ENCODE results near the gene P2RY6.

Gene P2RY6

DNA sequence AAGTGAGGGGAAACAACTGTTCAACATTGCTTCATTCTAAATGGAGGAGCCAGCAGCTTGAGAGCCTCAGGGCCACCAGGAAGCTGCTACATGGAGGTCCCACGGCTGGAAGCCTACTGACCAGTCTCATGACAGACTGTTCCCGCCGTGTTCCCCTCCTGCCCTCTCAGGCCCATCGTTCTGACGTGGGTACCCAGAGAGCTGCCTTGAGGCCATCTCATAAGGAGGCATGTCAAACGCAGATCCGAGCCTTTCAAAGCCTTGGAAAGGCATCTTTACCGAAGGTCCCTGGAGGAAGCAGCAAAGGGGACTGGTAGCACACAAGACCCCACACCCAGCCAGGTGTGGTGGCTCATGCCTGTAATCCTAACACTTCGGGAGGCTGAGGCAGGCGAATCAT lies 27.6 kb downstream of the P2RY6 start:
- DNase-seq = no peak

DNA sequence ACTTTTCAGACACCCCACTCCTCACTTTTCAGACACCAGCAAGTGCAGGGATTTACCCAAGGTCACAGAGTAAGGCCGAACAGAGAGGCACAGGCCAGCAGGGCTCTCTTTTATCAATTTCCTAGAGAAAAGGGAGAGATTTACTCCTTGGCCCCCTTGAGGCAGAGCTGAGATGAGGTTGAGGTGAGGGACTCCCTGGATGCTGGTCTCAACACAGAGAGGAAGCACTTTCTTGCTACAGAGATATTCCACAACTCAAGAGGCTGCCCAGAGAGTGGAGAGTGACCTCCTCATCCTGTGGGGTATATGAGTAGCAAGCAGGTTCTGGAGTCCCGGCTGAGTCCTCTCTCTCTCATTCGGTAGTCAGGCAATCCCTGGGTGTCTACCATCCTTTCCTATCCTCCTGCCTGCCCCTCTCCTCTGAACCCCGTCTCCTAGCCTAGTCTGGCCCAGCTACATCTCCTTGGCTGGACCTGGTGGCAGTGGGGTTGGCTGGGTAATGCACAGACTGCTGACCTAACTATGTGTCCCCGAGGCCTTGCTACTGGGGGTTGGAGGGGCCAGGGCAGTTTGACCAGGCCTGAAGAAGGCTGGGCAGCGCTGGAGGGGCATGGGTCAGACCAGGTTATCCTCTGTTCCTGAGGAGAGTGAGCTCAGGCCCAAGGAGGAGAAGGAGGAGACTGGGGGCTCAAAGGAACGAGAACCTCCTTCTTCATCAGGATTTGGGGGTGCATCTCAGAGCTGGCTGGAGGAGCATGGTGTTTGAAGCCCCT lies 34.1 kb downstream of the P2RY6 start:
- DNase-seq = no peak

DNA sequence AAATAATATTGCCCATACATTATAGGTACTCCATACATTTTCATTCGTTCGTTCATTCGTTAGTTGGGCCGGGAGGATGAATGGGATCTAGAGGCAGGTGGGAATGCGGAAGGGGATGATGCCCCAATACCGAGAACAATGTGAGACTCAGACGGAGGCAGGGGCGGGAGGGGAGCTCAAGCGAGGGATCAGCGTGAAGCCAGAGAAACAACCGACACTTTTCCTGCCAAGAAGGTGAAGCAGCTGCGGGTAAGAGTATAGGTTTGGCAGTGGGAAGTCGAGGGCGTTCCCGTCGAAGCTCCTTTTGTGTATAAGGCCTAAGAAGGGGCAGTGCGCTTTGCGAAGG lies 34.8 kb downstream of the P2RY6 start:
- DNase-seq = no peak

DNA sequence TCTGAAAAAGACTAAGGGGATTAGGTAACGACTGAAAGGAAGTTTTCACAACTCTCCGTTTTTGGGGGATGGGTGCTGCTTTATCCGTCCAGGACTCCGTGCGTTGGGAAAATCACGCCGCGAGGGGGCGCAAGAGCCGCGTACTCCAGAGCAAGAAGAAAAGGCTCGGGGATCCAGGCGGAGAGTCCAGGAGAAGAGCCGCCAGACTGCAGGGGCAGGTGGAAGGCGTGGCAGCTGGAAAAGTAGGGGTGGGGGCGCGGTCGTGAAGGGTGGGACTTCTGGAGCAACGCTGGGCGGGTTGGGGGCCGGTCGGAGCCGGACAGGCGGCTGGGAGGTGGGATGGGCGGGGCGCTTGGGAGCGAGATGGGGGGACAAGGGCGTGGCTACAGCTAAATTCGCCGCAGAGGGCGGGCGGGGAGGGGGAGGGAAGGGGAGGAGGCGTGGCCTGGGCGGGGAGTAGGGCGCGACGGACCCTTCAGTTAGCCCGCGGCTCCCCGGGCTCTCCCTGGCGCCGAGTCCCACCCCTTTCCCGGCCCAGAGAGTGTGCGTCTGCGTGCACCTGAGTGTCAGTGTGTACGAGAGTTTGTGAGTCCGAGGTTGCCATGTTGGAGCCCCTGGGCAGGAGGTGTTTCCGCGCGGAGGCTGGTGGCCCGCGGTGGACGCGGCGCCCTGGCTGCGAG lies 35.3 kb downstream of the P2RY6 start:
- DNase-seq = peak; percentile 84

DNA sequence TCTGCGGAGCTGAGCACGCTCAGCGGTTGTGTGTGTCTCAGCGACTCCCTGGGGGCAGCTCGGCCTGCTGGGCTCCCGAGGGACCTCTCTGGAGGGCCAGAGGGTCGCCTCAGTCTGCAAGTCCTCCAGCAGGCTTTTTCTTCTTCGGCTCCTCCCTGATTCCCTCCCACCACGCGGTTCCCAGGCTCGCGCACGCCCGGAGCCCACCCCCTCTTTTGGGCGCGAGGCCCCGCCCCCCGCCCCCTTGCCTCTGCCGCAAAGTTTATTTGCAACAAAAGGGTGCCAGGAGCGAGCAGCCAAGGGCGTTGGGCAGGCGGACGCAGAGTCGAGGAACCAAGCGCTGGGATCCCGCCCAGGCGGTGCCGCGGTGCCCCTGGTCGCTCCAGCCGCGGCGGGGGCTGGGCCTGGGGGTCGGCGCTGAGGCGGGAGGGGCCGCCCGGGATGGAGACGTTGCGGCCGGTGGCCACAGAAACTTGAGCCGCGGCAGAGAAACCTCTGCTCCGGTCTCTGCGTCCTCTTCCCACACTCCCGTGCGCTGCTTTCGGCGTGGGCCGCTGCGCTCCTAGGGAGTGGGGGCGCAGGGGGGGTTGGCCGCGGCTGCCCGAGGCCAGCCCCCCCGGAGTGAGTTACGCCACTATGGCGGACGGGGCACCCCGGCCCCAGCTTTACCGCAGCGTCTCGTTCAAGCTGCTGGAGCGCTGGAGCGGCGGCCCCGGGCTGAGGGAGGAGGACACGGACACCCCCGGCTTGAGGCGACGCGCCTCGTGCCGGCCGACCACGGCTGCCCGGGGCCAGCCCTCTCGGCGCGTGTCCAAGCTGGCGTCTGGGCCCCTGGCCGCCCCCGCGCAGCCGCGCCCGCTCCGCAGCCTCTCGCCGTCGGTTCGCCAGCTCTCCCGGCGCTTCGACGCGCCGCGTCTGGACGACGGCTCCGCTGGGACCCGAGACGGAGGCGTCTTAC lies 36.1 kb downstream of the P2RY6 start, which contains the start of gene ARHGEF17:
TSS of gene ARHGEF17 (plus strand) at position 274 of the 958 bp plus-strand sequence. CDS start at position 637, 363 bp downstream.
- no peak for DNase-seq

DNA sequence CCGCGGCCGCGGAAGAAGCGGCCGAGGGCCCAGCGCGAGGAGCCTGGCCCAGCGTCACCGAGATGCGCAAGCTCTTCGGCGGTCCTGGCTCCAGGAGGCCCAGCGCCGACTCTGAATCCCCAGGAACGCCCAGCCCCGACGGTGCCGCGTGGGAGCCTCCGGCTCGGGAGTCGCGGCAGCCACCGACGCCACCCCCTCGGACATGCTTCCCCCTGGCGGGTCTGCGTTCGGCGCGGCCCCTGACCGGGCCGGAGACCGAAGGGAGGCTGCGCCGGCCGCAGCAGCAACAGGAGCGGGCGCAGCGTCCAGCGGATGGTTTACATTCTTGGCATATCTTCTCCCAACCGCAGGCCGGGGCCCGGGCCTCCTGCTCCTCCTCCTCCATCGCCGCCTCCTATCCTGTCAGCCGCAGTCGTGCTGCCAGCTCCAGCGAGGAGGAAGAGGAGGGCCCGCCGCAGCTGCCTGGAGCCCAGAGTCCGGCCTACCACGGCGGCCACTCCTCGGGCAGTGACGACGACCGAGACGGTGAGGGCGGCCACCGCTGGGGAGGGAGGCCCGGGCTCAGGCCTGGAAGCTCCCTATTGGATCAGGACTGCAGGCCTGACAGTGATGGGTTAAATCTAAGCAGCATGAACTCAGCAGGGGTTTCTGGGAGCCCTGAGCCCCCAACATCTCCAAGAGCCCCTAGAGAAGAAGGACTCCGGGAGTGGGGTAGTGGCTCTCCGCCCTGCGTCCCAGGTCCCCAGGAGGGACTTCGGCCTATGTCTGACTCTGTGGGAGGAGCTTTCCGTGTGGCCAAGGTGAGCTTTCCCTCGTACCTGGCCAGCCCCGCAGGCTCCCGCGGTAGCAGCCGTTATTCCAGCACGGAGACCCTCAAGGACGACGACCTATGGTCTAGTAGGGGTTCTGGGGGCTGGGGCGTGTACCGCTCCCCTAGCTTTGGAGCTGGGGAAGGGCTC lies 37.1 kb downstream of the P2RY6 start:
- DNase-seq = peak; percentile 32

DNA sequence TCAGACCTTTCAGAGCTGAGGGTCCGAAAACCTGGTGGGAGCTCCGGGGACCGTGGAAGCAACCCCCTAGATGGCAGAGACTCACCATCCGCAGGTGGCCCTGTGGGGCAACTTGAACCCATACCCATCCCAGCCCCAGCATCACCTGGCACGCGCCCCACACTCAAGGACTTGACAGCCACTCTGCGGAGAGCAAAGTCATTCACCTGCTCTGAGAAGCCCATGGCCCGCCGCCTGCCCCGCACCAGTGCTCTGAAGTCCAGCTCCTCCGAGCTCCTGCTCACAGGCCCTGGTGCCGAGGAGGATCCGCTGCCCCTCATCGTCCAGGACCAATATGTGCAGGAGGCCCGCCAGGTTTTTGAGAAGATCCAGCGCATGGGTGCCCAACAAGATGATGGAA lies 37.9 kb downstream of the P2RY6 start:
- DNase-seq = no peak

DNA sequence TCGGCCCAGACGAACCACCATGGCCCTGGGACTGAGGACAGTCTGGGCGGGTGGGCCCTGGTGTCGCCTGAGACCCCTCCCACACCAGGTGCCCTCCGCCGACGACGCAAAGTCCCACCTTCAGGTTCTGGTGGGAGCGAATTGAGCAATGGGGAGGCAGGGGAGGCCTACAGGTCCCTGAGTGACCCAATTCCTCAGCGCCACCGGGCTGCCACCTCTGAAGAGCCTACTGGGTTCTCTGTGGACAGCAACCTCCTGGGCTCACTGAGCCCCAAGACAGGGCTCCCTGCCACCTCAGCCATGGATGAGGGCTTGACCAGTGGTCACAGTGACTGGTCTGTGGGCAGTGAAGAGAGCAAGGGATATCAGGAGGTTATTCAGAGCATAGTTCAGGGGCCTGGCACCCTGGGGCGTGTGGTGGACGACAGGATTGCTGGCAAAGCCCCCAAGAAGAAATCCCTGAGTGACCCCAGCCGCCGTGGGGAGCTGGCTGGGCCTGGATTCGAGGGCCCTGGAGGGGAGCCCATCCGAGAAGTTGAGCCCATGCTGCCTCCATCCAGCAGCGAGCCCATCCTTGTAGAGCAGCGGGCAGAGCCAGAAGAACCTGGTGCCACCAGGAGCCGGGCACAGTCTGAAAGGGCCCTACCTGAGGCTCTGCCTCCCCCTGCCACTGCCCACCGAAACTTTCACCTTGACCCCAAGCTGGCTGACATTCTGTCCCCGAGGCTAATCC lies 38.7 kb downstream of the P2RY6 start:
- DNase-seq = no peak

DNA sequence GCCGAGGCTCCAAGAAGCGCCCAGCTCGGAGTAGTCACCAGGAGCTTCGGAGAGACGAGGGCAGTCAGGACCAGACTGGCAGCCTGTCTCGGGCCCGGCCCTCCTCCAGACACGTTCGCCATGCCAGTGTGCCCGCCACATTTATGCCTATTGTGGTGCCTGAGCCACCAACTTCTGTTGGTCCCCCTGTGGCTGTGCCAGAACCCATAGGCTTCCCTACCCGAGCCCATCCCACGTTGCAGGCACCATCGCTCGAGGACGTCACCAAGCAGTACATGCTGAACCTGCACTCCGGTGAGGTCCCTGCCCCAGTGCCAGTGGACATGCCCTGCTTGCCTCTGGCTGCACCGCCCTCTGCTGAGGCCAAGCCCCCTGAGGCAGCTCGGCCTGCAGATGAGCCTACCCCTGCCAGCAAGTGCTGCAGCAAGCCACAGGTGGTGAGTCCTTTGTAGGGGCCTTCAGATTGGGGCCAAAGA lies 39.3 kb downstream of the P2RY6 start:
- DNase-seq = no peak

DNA sequence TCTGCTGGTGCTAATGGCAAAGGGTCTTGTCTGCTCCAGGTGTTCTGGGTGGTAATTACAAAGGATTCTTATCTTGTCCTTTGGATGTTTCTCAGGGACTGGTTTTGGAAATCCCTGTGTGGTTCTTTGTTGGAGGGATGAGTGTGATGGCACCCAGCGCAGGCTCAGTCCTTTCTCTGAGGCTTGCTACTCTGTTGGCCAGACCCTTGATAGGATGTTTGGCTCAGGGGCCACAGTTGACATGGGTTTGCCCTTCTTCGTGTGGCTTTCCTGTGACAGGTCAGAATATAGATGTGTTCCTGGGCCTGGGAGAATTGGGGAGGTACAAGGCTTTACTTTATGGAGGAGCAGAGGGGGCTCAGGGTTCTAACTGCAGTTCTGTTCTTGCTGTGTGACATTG lies 39.9 kb downstream of the P2RY6 start:
- no peak for DNase-seq

DNA sequence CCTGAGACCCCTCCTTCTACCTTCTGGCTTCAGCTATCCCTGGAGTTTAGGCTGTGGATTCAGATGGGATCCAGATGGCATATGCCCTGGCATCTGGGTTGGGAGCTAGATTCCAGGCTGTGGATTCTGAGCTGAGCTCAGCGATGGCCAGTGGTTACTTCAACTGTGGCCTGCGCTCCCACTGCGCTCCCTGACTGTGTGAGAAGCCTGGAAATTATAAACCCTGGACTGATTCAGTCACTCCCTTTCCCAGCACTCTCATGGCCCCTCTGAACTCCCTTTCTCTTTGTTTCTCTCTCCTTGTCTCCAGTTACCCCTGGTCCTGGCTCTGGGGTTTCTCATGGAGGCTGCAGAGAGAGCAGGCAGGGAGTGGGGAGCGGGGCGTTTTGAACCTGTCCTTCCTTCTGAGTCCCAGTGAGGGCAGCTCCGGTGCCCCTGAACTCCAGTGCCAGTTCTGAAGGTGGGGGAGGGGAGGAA lies 40.8 kb downstream of the P2RY6 start:
- no peak for DNase-seq

DNA sequence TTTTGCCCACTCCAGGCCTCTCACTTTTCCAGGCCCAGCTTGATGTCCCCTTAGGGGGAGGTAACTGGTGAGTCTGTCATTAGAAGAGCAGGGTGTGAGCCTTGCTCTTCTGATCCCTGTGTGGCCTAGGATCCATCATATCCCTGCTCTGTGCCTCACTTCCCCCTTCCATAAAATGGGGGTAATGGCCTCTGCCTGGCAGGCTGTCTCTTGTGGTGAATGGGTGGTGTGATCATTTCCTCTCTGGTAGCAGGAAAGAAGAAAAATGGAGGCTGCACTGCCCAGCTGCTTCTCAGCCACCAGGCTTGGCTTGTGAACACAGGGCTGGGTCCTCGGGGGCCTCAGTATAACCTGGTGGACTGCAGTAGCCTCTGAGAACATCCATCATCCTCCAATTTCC lies 41.5 kb downstream of the P2RY6 start:
- DNase-seq = no peak

DNA sequence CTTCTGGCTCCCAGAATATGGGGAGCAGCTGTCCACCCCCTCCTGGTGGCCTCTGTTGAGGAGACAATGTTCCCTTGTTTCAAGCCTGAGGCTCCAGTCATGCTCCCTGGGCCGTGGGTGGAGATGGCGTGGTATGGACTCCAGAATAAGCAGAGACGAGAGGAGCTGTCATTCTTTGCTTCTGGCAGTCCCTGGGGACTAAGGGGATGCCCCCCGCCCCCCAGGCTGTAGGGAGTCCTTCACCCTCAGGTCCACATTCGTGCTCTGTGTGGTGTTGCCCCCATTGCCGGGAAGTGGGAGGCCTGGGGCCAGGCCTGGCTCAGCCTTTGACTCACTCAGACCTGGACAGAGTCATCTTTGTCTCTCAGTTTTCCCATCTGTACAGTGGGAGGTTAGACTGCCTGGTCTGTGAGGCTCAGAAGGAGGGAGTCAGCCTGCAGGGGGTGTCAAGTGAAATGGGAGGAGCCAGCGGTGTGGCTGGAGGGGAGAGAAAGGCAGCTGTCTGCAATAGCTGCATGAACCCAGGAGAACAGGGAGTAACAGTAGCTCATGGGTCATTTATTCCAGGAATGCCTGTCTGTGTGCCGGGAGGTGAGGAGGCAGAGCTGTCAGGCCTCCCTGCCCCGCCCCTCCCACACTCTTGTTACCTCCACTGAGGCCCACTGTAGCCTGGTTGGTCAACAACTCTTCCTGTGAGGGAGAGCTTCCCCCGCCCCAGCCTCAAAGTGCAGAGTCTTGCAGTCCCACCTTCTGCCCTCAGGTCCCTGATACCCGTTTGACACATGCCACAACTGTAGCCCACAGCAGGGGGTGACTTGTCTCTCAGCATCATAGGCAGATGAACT lies 42.2 kb downstream of the P2RY6 start:
- DNase-seq = no peak

DNA sequence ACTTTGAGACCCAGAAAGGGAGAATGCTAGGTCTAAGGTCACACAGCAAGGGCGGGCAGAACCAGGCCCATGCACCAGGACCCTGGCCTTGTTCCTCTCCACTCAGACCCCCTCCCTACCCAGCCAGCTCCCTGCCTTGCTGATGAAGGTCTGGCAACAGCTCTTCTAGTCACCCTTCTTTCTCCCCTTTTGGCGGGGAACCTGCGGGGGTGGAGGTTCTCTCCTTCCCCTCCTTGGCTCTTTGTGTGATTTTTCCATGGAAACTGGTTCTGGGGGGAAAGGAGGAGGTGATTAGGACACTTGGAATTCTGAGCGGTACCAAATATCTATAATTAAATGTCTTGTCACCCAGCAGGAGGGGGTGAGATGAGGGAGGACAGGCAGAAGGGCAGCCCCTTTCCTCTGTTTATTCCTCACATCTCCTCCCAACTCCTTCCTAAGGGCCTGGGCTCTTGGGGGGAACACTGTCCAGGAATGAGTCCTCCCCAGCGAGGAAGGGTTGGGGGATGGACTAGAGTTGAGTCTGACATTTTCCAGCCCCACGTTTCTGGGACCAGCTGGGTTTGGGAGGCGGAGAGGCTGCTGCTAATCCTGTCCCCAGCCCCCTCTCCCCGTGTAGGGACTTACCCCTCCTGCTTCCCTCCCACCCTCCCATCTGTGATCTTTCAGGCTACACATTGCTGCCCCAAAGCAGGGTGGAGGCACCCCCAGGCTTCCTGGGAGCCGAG lies 43.3 kb downstream of the P2RY6 start:
- DNase-seq = no peak

DNA sequence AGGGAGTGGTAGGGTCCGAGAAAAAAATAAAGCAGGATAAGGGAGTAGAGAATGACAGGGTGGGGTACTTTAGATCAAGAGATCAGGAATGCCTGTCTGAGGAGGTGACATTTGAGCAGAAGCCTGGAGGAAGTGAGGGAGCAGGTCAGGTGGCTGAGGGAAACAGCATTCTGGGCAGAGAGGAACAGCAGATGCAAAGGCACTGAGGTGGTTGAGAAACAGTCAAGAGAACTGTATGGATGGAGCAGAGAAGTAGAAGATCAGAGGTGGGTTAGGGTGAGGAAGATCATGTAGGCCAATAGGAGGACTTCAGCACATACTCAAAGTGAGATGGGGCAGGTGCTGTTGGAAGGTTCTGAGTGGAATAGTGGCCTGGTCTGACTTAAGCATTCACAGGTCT lies 44.3 kb downstream of the P2RY6 start:
- DNase-seq = no peak

DNA sequence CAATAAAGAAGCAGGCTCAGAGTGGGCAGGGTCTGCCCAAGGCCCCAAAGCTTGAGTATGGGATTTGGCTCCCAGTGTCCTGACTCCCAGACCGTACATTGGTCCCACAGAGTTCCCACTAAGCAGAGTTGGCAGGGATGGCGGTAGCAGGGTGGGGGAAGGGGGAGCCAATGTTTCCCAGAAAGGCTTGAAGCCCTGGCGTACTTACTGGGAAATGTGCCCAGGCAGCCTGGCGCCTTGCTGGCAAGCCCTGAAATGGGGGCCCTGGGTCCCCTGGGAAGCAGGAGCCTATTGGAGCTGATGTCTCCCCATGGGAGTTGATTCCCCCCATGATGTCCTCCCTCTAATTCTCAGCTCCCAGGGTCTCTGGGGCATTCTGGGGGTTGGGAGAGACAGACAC lies 45.2 kb downstream of the P2RY6 start:
- DNase-seq = no peak

DNA sequence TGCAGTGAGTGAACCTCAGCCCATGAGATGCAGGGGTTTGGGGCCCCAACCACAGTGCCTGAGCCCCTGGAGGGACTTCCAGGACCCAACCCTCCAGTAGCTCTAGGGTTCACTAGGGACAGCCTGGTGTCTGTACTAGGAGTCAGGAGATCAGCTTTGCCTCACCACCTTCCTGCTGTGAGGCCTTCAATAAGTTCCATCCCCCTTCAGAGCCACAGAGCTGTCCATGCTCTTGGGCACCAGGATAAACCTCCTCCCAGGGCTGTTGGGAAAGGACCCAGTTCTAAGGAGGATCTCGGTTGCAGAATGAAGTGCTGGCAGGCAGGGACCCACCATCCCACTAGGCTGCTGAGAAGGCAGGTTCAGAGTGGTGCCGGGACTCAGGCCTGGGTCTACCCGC lies 45.7 kb downstream of the P2RY6 start:
- no peak for DNase-seq

DNA sequence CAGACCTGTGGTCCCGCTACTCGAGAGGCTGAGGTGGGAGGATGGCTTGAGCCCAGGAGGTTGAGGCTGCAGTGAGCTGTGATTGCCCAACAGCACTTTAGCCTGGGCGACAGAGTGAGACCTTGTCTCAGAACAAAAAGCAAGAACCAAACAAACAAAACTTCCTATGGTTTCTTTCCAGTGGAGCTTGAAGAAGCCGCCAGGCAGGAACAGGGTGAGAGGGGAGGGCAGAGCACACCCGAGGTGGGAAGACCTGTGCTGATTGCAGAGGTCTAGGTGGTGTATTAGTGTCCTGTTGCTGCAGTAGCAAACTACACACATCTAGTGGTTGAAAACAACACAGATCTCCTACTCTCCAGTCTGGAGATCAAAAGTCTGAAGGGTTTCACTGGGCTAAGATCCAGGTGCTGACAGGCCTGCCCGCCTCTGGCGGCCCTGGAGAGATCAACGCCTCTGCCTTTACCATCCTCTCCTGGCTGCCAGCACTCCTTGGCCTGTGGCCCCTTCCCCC lies 46.4 kb downstream of the P2RY6 start:
- no peak for DNase-seq

Measured in CD4-positive, alpha-beta T cell treated with Interleukin-15 for 1 hour (primary cell).